C4-2B (cell line): ENCODE measurements around the gene HERC2.

Source experiments
- H3K27ac ChIP-seq: fragments of 450-650 bp; 2 replicates; pipeline ENCODE4 v1.5.1; 2017
- CTCF ChIP-seq: fragments of 450-650 bp; conservative IDR thresholded peaks from 2 replicates; pipeline ENCODE4 v1.5.1; 2017; ENCODE audit warnings: mild to moderate bottlenecking
- ZFX ChIP-seq: fragments of 450-650 bp; IDR thresholded peaks from 2 replicates; pipeline ENCODE4 v1.6.1; 2017

The HERC2 gene

GRCh38 chr15:28086175-28086703 is 235.7 kb downstream of the HERC2 start:
- TF ChIP-seq CTCF: peak; percentile 88
- TF ChIP-seq ZFX: no peak
- H3K27ac ChIP-seq: no peak overlapping the region

GRCh38 chr15:28085489-28086174 is 236.3 kb downstream of the HERC2 start:
- no peak overlapping the region for H3K27ac ChIP-seq
- TF ChIP-seq ZFX: no peak
- no peak for TF ChIP-seq CTCF

GRCh38 chr15:28084547-28084946 is 237.4 kb downstream of the HERC2 start:
- TF ChIP-seq ZFX: no peak
- no peak for TF ChIP-seq CTCF
- no peak overlapping the region for H3K27ac ChIP-seq

GRCh38 chr15:28082891-28083684 is 238.9 kb downstream of the HERC2 start:
- H3K27ac ChIP-seq: no peak overlapping the region
- no peak for TF ChIP-seq CTCF
- TF ChIP-seq ZFX: no peak

- TF ChIP-seq ZFX (no peak), CTCF (no peak)
- H3K27ac ChIP-seq: no peak overlapping the region
Observed at GRCh38 chr15:28081594-28081993, 240.4 kb downstream of the HERC2 start.

- no peak overlapping the region for H3K27ac ChIP-seq
- TF ChIP-seq CTCF (no peak), ZFX (no peak)
Observed at GRCh38 chr15:28080386-28080785, 241.6 kb downstream of the HERC2 start.
